ENCODE measurements around the gene FCAMR.

Gene FCAMR

GRCh38 chr1:206998816-206999215 is 28.6 kb upstream of the FCAMR start:
- DNase-seq = no peak

- DNase-seq = no peak
Observed at GRCh38 chr1:206992790-206993189, 22.5 kb upstream of the FCAMR start.

DNA sequence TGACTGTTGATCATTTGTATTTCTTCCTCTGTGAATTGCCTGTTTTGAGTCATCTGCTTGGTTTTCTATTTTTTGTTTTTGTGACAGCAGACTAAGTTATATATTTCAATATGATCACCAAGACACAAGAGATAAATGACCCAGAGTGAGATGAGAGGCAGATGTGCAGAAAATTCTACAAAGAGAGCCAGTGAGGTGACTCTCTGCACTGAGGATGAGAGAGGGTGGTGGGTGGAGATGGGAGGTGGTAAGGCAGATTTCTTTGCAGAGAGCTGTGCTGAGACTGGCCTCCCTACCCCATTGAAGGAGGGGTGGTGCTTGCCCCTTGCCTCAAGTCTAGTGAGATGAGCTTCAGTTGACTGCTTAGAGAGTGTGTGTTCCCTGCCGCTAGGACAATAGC is 17.6 kb upstream of the FCAMR start:
- no peak for DNase-seq

DNA sequence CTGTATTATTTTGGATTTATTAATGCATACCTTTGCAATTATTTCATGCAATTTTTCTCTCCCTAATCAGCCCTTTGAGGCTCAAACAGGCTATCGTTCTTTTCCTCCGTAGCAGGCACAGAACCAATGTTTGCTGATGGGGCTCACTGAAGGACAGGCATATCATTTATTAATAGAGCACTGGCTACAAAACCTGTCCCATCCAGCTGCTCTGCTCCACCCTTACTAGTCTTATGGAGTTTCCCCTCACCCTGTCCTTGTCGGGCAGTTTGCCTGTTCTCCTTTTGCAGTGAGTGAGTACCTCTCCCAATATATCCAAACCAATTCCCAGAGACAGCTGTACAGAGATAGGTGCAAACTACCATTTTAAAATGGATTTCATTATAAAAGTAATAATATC is 16.6 kb upstream of the FCAMR start:
- no peak for DNase-seq

DNA sequence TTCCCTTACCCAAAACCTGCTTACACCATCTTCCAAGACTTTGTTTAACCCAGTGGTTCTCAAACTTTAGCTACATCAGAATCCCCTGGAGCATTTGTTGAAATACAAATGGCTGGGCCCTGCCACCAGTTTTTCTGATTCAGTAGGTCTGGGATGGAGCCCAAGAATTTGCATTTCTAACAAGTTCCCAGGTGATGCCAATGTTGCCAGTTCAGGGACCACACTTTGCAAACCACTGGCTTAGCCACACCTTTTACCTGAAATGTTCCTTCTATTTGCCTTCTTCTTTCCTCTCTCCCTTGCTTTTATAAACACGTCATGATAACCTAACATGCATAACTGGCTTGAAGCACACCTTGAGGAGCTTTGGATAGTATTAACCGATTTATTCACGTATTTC is 16.1 kb upstream of the FCAMR start:
- DNase-seq = no peak

DNA sequence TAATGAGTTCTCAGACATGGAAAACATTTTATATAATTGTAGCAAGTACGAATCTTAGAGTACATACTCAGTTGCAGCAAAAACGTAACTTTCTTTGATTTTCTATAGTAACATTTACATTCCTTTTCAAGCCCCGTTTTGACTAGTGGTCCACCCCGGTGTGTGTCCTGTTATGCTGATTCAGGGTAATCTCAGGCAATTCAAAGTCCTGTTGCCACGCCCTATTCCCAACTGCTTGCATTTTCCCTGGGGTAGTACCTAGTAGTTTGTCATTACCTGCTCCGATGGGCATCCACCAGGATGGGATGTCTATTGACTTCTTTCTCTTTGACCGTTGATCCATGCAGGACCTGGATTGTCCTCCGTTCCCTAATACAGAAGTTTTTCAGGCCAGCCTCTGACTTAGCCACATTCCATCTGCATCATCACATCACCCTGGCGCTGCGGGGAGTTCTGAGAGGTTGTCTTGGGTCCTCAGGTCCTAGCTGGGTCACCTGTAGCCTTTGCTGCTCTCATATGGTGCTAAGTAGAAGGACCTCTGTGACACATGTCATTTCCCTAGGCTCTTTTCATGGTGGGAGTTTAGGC is 15.0 kb upstream of the FCAMR start:
- no peak for DNase-seq

DNA sequence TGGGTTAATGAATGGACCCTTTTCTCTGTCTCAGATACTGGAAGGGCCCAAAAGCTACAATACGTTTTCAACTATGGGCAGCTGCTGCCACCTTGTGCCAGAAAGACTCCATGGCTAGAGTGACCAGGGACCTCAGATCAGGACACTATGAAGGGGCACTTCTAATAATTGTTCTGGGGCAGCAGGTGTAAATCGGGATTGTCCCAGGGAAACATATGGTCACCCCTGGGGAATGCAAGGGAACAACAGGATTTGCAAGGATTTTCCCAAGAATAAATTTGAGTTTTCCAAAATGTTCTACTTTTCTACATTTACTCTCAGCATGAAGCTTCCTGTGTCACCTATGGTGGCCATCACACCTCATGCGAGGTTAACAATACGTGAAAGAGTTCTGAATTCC is 12.0 kb upstream of the FCAMR start:
- DNase-seq = peak; percentile 70

DNA sequence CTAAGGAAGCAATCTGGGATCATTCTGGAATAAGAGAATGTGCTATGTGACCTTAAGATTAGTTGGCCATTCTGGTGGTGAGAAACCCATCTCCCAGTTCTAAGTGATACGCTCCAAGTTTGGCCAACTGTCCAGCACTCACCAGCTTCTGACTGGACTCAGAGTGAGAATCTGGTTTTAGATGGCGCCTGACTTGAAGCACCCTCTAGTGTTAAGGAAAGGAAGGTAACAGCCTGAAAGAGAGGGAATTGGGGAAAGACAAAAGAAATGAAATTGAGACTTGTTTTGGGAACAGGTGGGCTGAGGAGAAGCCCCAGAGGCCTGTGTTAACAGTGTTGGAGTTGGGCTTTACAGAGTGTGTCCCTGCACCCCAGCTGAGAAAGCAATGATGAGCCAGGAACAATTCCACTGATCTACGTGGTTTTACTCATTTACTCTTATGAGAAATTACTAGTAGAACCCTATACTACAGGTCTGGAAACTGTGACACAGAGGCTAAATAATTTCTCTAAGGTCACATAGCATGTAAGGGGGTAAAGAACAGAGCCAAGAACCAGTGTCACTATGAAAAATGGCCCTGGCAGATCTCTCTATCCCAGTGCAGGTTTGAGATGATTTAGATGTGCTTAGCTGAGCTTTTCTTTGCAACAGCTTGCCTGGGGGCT is 9.3 kb upstream of the FCAMR start:
- DNase-seq = no peak

- DNase-seq = no peak
Observed at GRCh38 chr1:206978259-206978658, 8.0 kb upstream of the FCAMR start.

DNA sequence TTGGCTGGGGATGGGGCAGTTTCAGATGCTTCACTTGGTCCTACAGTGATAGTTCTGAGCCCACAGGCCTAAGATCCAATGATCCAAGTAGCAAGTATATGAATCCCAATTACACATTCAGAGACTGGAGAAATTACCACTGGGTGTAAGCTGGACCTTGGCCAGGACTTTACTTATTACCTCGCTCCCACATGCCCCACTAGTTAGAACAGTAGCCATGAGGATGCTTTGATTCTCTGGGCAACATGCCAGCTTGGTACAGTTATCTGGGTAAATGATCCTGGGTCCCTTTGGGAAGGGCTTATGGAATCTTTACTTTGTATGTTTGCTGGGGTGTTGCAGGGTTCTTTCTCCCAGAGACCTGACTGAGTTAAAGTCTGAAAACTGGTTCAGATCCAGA is 5.0 kb upstream of the FCAMR start:
- DNase-seq = no peak

GRCh38 chr1:206974140-206974539 is 3.9 kb upstream of the FCAMR start:
- DNase-seq = peak; percentile 18

GRCh38 chr1:206972728-206973127 is 2.5 kb upstream of the FCAMR start:
- no peak for DNase-seq

DNA sequence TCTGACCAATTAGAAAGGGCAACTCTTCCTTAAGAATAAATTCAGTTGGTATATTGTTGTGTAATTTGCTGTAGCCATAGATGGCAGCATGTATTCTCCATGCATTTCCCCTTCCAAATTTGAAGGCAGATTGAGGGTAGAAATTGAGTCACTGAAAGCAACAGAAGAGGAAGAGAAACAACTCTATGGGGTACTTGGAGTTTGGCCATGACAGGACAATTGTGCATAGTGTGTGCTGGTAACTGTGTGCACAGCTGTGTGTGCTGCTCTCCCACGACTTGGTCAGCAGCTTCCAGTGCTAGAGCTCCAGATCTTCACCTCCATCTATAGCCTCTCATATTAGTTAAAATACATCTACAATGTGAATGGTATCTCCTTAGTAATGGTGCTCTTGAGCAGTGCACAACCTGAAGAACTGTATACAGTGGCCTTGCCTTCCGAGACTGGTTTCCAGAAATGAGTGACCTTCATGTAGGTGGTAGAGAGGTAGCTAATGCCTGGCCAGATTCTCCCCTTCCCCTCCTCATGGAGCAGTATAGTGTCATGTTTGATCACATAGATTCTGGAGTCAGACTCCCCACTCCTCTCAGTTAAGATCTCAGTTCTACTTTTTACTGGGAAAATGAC is 882 bp upstream of the FCAMR start:
- no peak for DNase-seq

DNA sequence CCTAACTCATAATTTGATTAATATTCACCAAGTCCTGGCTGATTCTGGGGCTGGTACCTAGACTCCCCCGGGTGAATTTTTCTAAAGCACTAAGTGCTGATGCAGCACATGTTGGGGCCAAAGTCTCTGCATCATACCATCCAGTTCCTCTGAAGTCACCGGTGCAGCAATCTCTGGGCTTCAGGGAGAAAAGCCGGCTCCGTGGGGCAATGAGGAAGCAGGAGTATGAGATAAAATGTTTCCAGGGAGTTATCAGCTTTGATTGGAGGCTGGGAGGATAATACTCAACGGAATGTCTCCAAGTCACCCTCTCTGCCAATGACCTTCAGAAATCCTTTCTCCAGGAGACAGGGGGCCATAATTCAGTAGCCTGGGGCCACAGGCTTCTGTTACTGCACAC is 1.2 kb downstream of the FCAMR start:
- no peak for DNase-seq

DNA sequence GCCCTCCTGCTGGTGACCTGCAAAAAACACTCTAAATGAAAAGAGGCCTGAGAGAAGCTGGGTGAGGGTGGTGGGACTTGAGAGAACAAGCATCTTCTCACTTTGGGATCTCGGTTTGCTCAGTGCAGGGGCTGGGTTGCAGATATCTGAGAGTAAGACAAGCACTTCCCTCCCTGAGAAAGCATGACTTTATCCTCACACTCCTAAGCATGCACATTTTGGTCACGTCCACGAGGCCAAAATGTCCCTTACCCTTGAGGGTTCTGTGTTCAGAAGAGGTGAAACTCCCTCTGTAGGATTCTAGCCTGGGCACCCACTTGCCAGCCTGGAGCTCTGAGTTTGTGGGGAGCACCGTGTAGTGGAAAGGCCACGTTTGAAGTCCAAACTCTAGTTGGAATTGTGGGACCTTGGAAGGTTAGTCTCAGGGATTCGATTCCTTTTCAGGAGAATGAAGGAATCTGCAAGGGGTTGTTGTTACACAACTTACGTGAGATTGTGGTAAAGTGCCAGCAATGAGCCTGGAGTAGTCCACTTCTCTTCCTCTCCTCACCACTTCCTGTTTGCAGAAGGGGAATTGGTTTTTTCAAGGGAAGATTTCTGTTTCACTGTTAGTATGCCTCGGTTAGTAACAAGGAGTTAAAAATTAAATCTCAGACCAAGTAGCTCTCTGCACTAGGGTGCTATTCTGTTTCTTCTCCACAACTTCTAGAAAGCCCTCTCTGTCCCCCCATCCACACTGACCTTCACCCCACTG is 3.0 kb downstream of the FCAMR start:
- DNase-seq = peak; percentile 32

- no peak for DNase-seq
Observed at GRCh38 chr1:206965781-206966180, 4.5 kb downstream of the FCAMR start.

DNA sequence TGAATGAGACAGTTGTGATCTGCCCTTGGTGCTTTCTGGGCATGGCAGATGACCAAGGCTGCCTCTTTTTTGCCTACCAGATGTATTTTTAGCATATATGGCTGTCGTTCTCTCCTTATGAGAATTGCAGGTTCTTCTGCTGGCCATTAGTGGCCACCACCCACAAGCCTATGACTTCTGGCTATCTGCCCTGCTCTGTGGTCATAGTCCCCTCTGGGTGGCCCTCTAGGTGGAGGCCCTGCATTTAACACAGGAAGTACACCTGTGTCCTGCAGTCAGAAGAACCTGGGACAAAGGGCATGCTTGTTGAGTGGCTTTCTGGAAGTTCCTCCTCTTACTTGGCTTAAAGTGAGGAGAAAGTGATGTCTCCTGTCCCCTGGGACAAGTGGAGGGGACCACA is 6.5 kb downstream of the FCAMR start:
- no peak for DNase-seq

GRCh38 chr1:206963119-206963712 is 7.0 kb downstream of the FCAMR start:
- DNase-seq = no peak

GRCh38 chr1:206962272-206962671 is 8.0 kb downstream of the FCAMR start:
- no peak for DNase-seq

DNA sequence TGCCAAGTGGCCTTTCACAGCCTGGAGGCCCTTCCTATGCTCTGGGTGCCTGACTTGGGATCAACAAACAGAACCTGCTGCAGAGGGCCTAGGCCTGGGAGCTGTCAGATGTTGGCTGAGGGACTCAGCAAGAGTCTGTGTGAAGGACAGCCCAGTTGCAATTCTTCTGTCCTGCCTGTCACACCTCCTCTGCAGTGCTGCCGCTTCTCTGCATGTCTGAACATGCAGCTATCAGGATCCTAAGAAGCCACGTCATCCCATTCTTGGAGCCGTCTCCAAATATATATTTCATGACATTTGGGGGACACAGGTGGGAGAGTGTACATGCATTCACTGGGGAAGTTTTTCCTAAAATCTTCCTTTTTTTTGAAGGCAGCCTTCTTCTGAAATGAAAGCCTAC is 8.6 kb downstream of the FCAMR start:
- no peak for DNase-seq

- DNase-seq = no peak
Observed at GRCh38 chr1:206960676-206961386, 9.4 kb downstream of the FCAMR start.

- DNase-seq = no peak
Observed at GRCh38 chr1:206958144-206958543, 12.1 kb downstream of the FCAMR start.

DNA sequence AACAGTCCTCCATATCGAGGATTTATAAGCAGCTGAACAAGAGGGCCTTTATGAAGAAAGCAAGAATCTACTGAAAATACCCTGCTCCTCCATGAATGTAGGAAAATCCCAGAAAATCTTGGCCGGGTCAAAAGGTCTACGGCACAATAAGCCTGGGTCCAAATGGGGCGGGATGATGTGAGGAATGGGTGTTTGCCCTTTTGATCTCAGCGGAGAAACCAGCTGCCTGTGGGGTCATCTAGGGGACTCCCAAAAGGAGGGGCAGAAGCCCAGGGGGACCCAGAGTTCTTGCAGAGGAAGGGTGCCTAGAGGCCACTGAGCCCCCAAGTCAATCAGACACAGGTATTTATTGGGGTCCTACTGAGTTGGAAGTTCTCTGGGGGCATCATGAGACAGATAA is 12.6 kb downstream of the FCAMR start:
- no peak for DNase-seq

Data from islet precursor cell (in vitro differentiated cells).